ENCODE measurements around the gene MLLT10.

Gene MLLT10

DNA sequence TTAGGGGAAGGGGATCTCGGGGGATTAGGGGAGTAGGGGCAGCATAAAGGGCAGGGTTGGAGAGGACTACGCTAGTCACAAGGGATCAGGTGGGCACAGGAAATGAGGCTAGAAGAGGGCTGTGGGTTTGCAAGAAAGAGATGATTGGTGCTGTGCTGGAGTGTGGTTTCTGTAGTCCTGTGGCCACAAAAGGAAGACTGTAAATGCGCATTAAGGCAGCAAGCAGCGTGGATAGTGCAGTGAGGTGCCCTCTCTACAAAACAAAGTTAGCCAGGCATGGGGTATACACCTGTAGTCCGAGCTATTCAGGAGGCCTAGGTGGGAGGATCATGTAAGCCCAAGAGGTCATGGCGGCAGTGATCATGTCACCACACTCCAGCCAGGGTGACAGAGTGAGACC is 212.1 kb downstream of the MLLT10 start:
- TF ChIP-seq POLR2AphosphoS5 (IDR thresholded peaks at IDR 0.05; ENCODE audit: low read depth, low read length) (no peak), REST (IDR thresholded peaks at IDR 0.05; ENCODE audit: insufficient read depth in 1 of 2, low read depth in 2 of 2, low read length in 2 of 2) (no peak)

DNA sequence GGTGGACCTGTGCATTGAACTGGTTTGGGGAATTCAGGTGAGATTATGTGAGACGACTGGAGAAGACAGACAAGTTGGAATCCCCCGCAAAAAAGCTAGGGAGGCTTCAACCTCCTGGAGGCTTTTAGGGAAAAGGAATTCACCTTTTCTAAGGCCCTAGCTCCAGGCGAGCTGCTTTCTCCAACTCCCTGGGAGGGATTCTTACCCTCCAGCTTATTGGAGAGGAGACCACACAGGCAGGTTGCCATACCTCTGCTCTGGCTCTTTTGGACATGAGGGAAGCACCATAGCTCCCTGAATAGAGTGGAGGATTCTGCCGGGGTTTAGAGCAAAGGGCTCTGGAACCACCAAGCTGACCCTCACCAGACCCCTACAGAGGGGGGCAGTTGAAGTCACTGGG is 213.8 kb downstream of the MLLT10 start:
- TF ChIP-seq SIN3A (IDR thresholded peaks at IDR 0.05; ENCODE audit: borderline replicate concordance, insufficient read depth, low read length) (no peak), FOXP2 (optimal IDR thresholded peaks at IDR 0.05; ENCODE audit: borderline replicate concordance, extremely low read depth, extremely low read length, insufficient read depth) (no peak), REST (IDR thresholded peaks at IDR 0.05; ENCODE audit: insufficient read depth in 1 of 2, low read depth in 2 of 2, low read length in 2 of 2) (no peak), TAF1 (IDR thresholded peaks at IDR 0.05; ENCODE audit: borderline replicate concordance, insufficient read depth, low read length) (no peak), POLR2AphosphoS5 (IDR thresholded peaks at IDR 0.05; ENCODE audit: low read depth, low read length) (no peak)

DNA sequence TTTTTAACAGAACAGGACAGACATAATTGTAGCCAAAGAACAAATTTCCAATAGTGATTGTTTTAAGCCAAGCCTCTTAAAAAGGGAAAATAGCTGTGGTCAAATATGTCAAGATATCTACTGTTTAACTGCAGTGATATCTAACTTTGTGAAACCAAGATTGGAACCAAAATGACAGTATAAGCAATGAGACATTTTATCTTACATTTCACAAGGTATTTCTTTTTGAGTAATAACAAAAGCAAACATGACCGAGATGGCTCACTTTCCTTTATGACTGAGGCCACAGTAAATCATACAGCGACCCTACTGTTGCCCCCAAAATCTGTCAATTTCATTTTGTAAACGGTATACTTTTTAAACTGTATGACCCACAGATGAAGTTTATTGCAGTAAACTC is 215.8 kb downstream of the MLLT10 start:
- TF ChIP-seq TAF1 (IDR thresholded peaks at IDR 0.05; ENCODE audit: borderline replicate concordance, insufficient read depth, low read length) = no peak
- no peak for TF ChIP-seq REST (IDR thresholded peaks at IDR 0.05; ENCODE audit: insufficient read depth in 1 of 2, low read depth in 2 of 2, low read length in 2 of 2)
- TF ChIP-seq POLR2AphosphoS5 (IDR thresholded peaks at IDR 0.05; ENCODE audit: low read depth, low read length) = no peak
- TF ChIP-seq SIN3A (IDR thresholded peaks at IDR 0.05; ENCODE audit: borderline replicate concordance, insufficient read depth, low read length) = no peak
- TF ChIP-seq FOXP2 (optimal IDR thresholded peaks at IDR 0.05; ENCODE audit: borderline replicate concordance, extremely low read depth, extremely low read length, insufficient read depth) = no peak

DNA sequence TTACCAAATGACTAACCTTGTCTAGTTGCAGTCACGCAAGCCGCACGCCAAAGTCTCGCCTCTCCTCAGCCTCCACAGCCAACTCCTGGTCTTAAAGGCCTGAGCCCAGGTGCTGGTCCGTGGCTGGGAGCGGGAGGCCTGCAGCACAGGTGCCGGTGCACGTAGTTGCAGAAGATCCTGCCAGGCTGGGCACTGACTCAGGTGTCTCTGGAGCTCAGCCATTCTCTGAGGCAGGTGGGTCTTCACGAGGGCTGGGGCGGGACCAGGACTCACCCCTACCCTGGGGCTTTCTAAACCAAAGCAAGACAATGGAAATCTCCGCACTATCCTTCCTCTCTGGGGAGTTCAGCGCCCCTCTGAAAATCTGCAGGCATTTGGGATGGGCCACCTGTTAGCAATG is 216.4 kb downstream of the MLLT10 start:
- TF ChIP-seq TAF1 (IDR thresholded peaks at IDR 0.05; ENCODE audit: borderline replicate concordance, insufficient read depth, low read length) = no peak
- no peak for TF ChIP-seq FOXP2 (optimal IDR thresholded peaks at IDR 0.05; ENCODE audit: borderline replicate concordance, extremely low read depth, extremely low read length, insufficient read depth)
- no peak for TF ChIP-seq SIN3A (IDR thresholded peaks at IDR 0.05; ENCODE audit: borderline replicate concordance, insufficient read depth, low read length)
- no peak for TF ChIP-seq REST (IDR thresholded peaks at IDR 0.05; ENCODE audit: insufficient read depth in 1 of 2, low read depth in 2 of 2, low read length in 2 of 2)
- TF ChIP-seq POLR2AphosphoS5 (IDR thresholded peaks at IDR 0.05; ENCODE audit: low read depth, low read length) = no peak
